Uterus (tissue), 2 donors: Measurements from ENCODE around the gene BUD31.
A peak's percentile ranks its signal among the peaks of the same experiment; 100 is the strongest.

ENCODE experiments used
- CTCF ChIP-seq, 4 experiments: fragments of 200-600 bp in 2 of 4; fragments of 450-650 bp in 2 of 4; sonication (generic) in 2 of 4; IDR thresholded peaks; one replicate each; pipeline ENCODE4 v1.5.1; 2016 to 2019; ENCODE audit warnings: antibody characterized with exemption in 4 of 4, mild to moderate bottlenecking in 2 of 4, moderate library complexity in 1 of 4
- POLR2A ChIP-seq, 2 donors: fragments of 450-650 bp; IDR thresholded peaks; one replicate each; pipeline ENCODE4 v1.6.1; 2016; ENCODE audit warnings: antibody characterized with exemption in 2 of 2, mild to moderate bottlenecking in 1 of 2, moderate library complexity in 1 of 2

DNA sequence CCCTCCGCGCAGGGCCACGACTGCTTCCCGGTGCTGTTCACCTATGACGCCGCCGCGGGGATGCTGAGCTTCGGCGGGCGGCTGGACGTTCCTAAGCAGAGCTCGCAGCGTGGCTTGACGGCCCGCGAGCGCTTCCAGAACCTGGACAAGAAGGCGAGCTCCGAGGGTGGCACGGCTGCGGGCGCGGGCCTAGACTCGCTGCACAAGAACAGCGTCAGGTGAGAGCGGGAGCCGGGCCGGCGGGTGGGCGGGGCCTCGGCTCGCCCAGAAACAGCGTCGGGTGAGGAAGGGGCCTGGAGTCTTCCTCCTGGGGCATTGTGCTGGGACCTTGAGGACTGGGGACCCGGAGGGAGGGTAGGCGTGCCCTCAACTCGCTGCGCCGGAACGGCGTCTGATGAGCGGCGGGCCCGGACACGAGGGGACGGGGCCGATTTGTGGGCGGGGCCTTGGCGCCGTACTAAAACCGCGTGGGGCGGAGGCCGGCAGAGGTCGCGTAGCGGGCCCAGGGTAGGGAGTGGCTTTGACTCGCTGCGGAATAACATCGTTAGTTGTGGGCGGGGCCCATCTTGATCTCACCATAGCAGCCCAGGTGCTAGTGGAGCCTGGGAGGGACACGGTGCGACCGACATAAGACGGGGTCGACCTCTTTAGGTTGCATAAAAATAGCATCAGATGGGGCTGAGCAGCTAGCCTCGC, 16.0 kb upstream of the BUD31 start:
- TF ChIP-seq CTCF (IDR thresholded peaks at IDR 0.05) (peak in 1 of 4 experiments; percentile 15), POLR2A (IDR thresholded peaks at IDR 0.05) (peak; percentile 7 to 34)
